Common myeloid progenitor, CD34-positive (primary cell): ENCODE measurements around the gene ARPC4.

Experiments
- CTCF ChIA-PET: fragments of 350-600 bp; sonication (Branson Sonifier 250); formaldehyde crosslinking; loops from one replicate; lab custom pipeline; 2021; ENCODE audit warnings: antibody characterized with exemption; lab: Charles Lee
- POLR2A ChIA-PET: fragments of 350-600 bp; sonication (Branson Sonifier 250); formaldehyde crosslinking; loops from one replicate; lab custom pipeline; 2021; ENCODE audit warnings: antibody characterized with exemption; lab: Charles Lee
- DNase-seq, 3 donors: peaks; one replicate each; pipeline versions ENCODE4 v3.0.0 to v3.0.0-alpha.2; 2013
- H3K27ac ChIP-seq, 2 experiments: 1 replicate in 1 of 2; 2 replicates in 1 of 2; pipeline ENCODE4 v1.7.0; 2013; ENCODE audit warnings: inconsistent platforms in 2 of 2, low read length in 2 of 2, mild to moderate bottlenecking in 2 of 2, low read depth in 1 of 2, moderate library complexity in 1 of 2; ENCODE audit not compliant: severe bottlenecking in 2 of 2, insufficient read depth in 1 of 2, poor library complexity in 1 of 2
- H3K27me3 ChIP-seq, 5 experiments: replicated peaks in 2 of 5; 1 replicate in 3 of 5; 2 replicates in 2 of 5; pipeline versions ENCODE4 v1.6.1 to v1.7.0; 2013; ENCODE audit warnings: low read length in 4 of 5, mild to moderate bottlenecking in 2 of 5, moderate library complexity in 2 of 5, inconsistent platforms in 1 of 5; ENCODE audit not compliant: insufficient read depth in 5 of 5, control insufficient read depth in 4 of 5
- H3K36me3 ChIP-seq, 4 experiments: 1 replicate in 2 of 4; 2 replicates in 2 of 4; pipeline versions ENCODE4 v1.6.1 to v1.7.0; 2013; ENCODE audit warnings: low read length in 3 of 4, control low read depth in 1 of 4, mild to moderate bottlenecking in 1 of 4; ENCODE audit not compliant: control insufficient read depth in 4 of 4, insufficient read depth in 4 of 4
- H3K4me1 ChIP-seq, 4 experiments: 1 replicate in 3 of 4; 2 replicates in 1 of 4; pipeline versions ENCODE4 v1.6.1 to v1.7.1; 2013; ENCODE audit warnings: low read length in 3 of 4, mild to moderate bottlenecking in 3 of 4, control low read depth in 1 of 4, inconsistent platforms in 1 of 4, moderate library complexity in 1 of 4; ENCODE audit not compliant: control insufficient read depth in 4 of 4, insufficient read depth in 4 of 4; ENCODE audit errors: control extremely low read depth in 1 of 4
- H3K4me3 ChIP-seq, 7 experiments: 1 replicate in 4 of 7; 2 replicates in 3 of 7; pipeline versions ENCODE4 v1.5.1 to v1.7.0; 2013; ENCODE audit warnings: mild to moderate bottlenecking in 7 of 7, low read length in 6 of 7, moderate library complexity in 6 of 7, inconsistent platforms in 2 of 7, low read depth in 2 of 7, control low read depth in 1 of 7; ENCODE audit not compliant: insufficient read depth in 4 of 7, control insufficient read depth in 1 of 7; ENCODE audit errors: extremely low read depth in 1 of 7
- H3K9me3 ChIP-seq, 5 experiments: 1 replicate in 4 of 5; 2 replicates in 1 of 5; pipeline versions ENCODE4 v1.6.1 to v1.7.1; 2013; ENCODE audit warnings: low read length in 4 of 5, mild to moderate bottlenecking in 2 of 5, inconsistent platforms in 1 of 5, low read depth in 1 of 5, moderate library complexity in 1 of 5; ENCODE audit not compliant: control insufficient read depth in 4 of 5, insufficient read depth in 2 of 5; ENCODE audit errors: control extremely low read depth in 1 of 5
- WGBS: methylation state at CpG from one replicate; pipeline ENCODE4 v1.1.5; 2013; ENCODE audit not compliant: insufficient coverage; 5-methylcytosine and 5-hydroxymethylcytosine counted together

Gene ARPC4

DNA sequence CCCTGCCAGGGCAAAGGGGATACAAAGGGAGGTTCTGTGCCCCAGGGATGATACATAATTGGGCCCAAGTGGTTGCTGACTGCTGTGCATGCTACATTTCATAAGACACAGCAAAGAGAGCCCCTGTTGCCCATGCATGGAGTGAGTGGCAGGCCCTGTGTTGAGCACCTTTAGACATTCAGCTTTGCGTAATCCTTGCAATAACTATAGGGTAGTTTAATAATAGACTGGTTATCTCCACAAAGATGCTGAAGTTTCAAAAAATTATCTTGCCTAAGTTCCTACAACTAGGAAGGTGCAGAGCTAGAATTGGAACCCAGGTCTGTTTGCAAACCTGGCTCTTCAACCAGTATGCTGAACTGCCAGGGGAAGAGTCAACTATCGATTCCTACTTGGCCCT is 44.9 kb upstream of the ARPC4 start:
- Histone ChIP-seq H3K27ac (no peak overlapping the region), H3K4me3 (no peak overlapping the region), H3K4me1 (peaks cover 0 to 26% (median 16%) of the 10 kb centered on the region in 4 experiments), H3K9me3 (no peaks in the 10 kb centered on the region), H3K27me3 (no peaks in the 10 kb centered on the region), H3K36me3 (peaks cover 15 to 74% (median 58%) of the 10 kb centered on the region in 4 experiments)
- ChIA-PET CTCF (interaction anchor here (1.4 to 9.5 kb wide), 2 partner anchors 15 to 45 kb away, joined by 3 to 68 read pairs; partner anchors contain the start of genes ARPC4, BRPF1 and TADA3), POLR2A (interaction anchor here (1.0 kb wide), 1 partner anchor 10 kb away, joined by 3 read pairs; no protein-coding TSS in a partner anchor)
- DNase-seq, result no peak
- WGBS, result 100% methylated on average over 2 of the region's 2 CpGs

DNA sequence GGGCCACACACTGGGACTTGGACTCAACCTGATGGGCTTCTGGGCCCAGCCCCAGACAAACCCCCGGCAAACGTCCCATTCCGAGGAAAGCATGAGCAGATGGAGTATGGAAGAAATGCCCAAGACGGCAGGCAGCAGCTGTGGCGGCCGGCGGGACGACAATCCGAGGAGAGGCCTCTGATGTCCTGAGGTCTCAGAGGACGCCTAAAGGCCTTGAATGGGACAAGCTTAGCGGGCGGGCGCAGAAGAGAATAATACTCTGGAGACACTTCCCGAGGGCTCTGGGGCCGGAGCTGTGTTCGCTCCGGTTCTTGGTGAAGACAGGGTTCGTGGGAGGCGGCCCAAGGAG is 43.6 kb upstream of the ARPC4 start:
- Histone ChIP-seq H3K4me3 (peak overlapping the region; percentile 61 to 89 (median 70)), H3K27ac (peak overlapping the region; percentile 25 to 67), H3K36me3 (peaks cover 6 to 63% (median 45%) of the 10 kb centered on the region in 4 experiments), H3K9me3 (no peaks in the 10 kb centered on the region), H3K27me3 (no peaks in the 10 kb centered on the region), H3K4me1 (peaks cover 0 to 28% (median 16%) of the 10 kb centered on the region in 4 experiments)
- WGBS, result 24% methylated on average over 19 of the region's 19 CpGs
- CTCF ChIA-PET, result interaction anchor here (0.8 to 9.5 kb wide), 7 partner anchors 8 to 43 kb away, joined by 3 to 68 read pairs (median 4); partner anchors contain the start of genes ARPC4, BRPF1 and TADA3
- POLR2A ChIA-PET, result interaction anchor here (2.3 kb wide), 1 partner anchor 17 kb away, joined by 16 read pairs; the partner anchor contains the start of gene BRPF1
- no peak for DNase-seq

DNA sequence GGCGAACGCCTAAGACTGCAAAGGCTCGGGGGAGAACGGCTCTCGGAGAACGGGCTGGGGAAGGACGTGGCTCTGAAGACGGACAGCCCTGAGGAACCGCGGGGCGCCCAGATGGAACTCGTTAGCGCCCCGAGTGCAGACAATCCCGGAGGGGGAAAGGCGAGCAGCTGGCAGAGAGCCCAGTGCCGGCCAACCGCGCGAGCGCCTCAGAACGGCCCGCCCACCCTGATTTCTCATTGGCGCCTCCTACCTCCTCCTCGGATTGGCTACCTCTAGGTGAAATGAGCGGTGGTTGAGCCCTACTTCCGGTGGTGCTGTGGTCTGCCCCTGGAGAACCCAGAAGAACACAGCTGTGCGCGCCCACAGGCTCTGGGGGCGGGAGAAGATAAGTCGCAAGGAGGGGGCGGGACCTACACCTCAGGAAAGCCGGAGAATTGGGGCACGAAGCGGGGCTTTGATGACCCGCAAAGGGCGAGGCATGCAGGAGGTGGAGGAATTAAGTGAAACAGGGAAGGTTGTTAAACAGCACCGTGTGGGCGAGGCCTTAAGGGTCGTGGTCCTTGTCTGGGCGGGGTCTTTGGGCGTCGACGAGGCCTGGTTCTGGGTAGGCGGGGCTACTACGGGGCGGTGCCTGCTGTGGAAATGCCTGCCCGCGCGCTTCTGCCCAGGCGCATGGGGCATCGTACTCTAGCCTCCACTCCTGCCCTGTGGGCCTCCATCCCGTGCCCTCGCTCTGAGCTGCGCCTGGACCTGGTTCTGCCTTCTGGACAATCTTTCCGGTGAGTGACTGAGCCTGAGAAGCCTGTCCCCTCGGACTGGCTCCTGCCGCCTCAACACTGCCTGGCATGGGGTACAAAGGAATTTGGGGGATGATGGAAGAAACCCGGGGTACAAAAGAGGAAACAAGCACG is 43.0 kb upstream of the ARPC4 start, which contains the start of gene OGG1:
Gene OGG1 (plus strand): TSS at position 308 of the 911 bp plus-strand sequence. CDS start 335 bp downstream, at position 643.
- H3K27me3 ChIP-seq, result no peaks in the 10 kb centered on the region
- DNase-seq, result peak; percentile 98 to 99 (median 99)
- no peaks in the 10 kb centered on the region for H3K9me3 ChIP-seq
- H3K4me3 ChIP-seq, result peak within 1 kb of the TSS; percentile 61 to 89 (median 75)
- peak within 1 kb of the TSS; percentile 25 to 67 for H3K27ac ChIP-seq
- CTCF ChIA-PET, result interaction anchor here (0.8 to 9.5 kb wide), 7 partner anchors 9 to 43 kb away, joined by 3 to 68 read pairs (median 4); partner anchors contain the start of genes ARPC4, BRPF1 and TADA3
- H3K4me1 ChIP-seq, result peaks cover 0 to 34% (median 19%) of the 10 kb centered on the region in 4 experiments
- POLR2A ChIA-PET, result interaction anchor here (2.3 kb wide), 1 partner anchor 18 kb away, joined by 16 read pairs; the partner anchor contains the start of gene BRPF1
- WGBS, result under 1% methylated on average over 51 of the region's 60 CpGs
- peaks cover 3 to 62% (median 41%) of the 10 kb centered on the region in 4 experiments for H3K36me3 ChIP-seq

DNA sequence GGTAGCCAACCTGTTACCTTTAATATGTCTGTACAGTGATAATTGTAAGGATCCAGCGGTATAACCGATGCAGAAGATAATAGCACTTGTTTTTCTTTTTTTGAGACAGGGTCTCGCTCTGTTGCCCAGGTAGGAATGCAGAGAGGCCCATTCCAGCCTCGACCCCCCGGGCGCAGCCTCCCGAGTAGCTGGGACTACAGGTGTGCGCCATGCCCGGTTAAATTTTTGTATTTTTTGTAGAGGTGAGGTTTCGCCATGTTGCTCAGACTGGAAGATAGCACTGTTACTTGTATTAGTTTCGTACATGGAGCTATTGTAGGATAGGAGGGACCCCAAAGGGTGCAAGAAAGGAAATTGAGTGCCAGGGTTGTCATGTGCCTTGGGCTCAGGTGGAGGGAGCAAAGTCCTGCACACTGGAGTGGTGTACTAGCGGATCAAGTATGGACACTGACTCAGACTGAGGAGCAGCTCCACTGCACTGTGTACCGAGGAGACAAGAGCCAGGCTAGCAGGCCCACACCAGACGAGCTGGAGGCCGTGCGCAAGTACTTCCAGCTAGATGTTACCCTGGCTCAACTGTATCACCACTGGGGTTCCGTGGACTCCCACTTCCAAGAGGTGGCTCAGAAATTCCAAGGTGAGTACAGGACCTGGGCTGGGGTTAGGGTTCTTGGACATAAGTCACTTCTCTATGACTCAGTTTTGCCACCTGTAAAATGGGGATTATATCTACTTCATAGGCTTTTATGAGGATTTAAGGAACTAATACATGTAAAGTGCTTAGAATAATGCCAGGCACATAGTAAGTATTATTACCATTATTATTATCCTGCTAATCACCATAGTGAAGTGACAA is 42.1 kb upstream of the ARPC4 start:
- Histone ChIP-seq H3K9me3 (no peaks in the 10 kb centered on the region), H3K4me1 (peaks cover 0 to 38% (median 21%) of the 10 kb centered on the region in 4 experiments), H3K4me3 (peak overlapping the region; percentile 61 to 89 (median 75)), H3K36me3 (peaks cover 3 to 56% (median 33%) of the 10 kb centered on the region in 4 experiments), H3K27ac (peak overlapping the region in 1 of 2 experiments; percentile 67), H3K27me3 (no peaks in the 10 kb centered on the region)
- POLR2A ChIA-PET, result interaction anchor here (0.6 to 2.3 kb wide), 2 partner anchors 19 to 115 kb away, joined by 3 to 16 read pairs; partner anchors contain the start of gene BRPF1
- peak in 1 of 3 donors; percentile 26 for DNase-seq
- 71% methylated on average over 15 of the region's 17 CpGs for WGBS
- CTCF ChIA-PET, result interaction anchor here (1.5 kb wide), 1 partner anchor 42 kb away, joined by 4 read pairs; the partner anchor contains the start of genes ARPC4 and TADA3

DNA sequence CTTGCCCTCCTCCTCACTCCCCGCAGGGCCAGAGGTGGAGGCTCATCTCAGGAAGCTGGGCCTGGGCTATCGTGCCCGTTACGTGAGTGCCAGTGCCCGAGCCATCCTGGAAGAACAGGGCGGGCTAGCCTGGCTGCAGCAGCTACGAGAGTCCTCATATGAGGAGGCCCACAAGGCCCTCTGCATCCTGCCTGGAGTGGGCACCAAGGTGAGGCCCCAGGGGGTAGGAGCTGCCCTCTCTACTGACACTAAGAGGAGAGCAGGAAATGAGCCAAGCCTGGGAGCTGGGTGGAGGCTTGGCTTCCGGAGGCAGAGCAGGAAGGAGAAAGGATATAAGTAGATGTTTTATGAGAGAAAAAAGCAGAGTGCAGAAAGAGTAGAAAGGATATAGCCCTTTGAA is 38.2 kb upstream of the ARPC4 start:
- DNase-seq, result no peak
- Histone ChIP-seq H3K9me3 (no peaks in the 10 kb centered on the region), H3K36me3 (peaks cover 4 to 57% (median 29%) of the 10 kb centered on the region in 4 experiments), H3K4me3 (peak overlapping the region in 1 of 7 experiments; percentile 8), H3K27me3 (no peaks in the 10 kb centered on the region), H3K4me1 (peaks cover 0 to 30% (median 14%) of the 10 kb centered on the region in 4 experiments), H3K27ac (no peak overlapping the region)
- WGBS, result 73% methylated on average over 6 of the region's 8 CpGs
- POLR2A ChIA-PET, result no interaction called here
- CTCF ChIA-PET, result interaction anchor here (1.1 to 1.7 kb wide), 4 partner anchors 8 to 36 kb away, joined by 3 to 6 read pairs (median 4); no protein-coding TSS in a partner anchor

DNA sequence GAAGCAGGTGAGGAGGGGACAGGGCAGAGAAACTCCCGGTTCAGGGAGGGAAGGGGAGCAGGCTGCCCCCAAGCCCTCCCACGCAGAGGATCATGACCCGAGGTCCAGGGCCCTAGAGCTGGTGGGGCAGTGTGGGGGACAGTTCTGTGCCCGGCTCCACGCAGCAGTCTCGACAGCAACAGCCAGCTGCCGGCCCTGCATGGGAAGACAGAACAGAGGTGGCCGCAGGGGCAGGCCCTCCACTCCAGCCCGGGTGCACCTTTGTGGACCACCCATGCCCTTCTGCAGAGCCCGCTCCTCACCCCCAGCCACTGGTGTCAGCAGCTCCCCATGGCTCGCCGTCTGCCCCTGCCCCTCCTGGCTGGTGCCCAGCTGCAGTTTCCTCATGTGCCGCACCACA is 35.5 kb upstream of the ARPC4 start:
- no peak overlapping the region for H3K27ac ChIP-seq
- H3K36me3 ChIP-seq, result peaks cover 4 to 52% (median 23%) of the 10 kb centered on the region in 4 experiments
- no peak overlapping the region for H3K4me3 ChIP-seq
- WGBS, result over 99% methylated on average over 12 of the region's 13 CpGs
- ChIA-PET POLR2A (interaction anchor here (1.0 kb wide), 1 partner anchor 11 kb away, joined by 3 read pairs; no protein-coding TSS in a partner anchor), CTCF (no interaction called here)
- H3K27me3 ChIP-seq, result no peaks in the 10 kb centered on the region
- DNase-seq, result no peak
- no peaks in the 10 kb centered on the region for H3K9me3 ChIP-seq
- peaks cover 0 to 12% (median 5%) of the 10 kb centered on the region in 4 experiments for H3K4me1 ChIP-seq
